IPS-NIHi7 (cell line): Measurements from ENCODE around the gene ST3GAL6.

ENCODE experiments used
- DNase-seq: peaks from one replicate; pipeline ENCODE4 v3.0.0; 2012; ENCODE audit warnings: mixed read lengths; ENCODE audit errors: extremely low spot score

Gene ST3GAL6

GRCh38 chr3:98740324-98740723 lies 22.8 kb upstream of the ST3GAL6 start:
- no peak for DNase-seq

DNA sequence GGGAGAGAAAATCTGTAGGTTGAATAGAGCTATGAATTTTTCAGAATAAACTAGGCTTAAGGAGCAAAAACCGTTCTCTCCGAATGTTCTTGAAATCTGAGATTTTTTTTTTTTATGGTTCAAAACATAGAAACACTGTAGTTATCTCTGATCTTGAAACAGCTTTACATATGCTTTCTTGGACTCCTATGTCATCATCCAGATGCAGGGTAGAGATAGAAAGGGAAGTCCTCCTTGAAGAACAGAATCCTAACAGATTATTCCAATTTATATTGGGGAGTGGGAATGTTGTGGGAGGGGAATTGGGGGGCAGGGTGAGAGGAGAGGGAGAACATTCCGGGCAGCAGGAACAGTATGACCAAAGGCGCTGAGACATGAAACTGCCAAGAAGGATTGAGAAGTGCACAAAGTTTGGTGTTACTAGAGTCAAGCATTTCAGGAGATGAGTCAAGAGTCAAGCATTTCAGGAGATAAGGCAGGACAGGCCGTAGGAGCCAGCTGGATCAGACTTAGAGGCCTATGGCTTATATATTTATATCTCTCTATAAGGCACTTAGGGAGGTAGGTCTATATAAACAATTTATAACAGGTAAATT lies 21.9 kb upstream of the ST3GAL6 start:
- DNase-seq: no peak

- DNase-seq: no peak
Measured at GRCh38 chr3:98743071-98743470, 20.1 kb upstream of the ST3GAL6 start.

- no peak for DNase-seq
Measured at GRCh38 chr3:98744283-98744682, 18.9 kb upstream of the ST3GAL6 start.

GRCh38 chr3:98745718-98746117 lies 17.4 kb upstream of the ST3GAL6 start:
- DNase-seq: no peak

DNA sequence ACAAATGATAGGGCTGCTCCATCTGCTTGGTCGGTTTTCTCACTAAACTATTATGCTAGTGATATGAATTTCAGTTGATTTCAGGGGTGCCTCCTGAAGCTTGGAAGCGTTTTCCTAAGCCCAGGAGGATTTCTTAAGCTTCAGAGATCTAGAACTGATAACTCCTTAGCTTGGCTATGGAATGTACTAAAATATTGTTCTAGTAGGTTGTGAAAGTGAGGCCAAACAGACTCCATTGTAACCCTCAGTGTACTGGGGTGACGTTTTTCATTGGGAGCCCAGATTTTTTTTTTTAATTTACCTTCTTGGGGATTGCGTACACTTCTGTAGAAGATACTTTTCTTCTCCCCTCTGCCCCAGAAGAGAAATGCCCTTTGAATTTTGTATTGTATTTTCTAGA lies 17.0 kb upstream of the ST3GAL6 start:
- no peak for DNase-seq

DNA sequence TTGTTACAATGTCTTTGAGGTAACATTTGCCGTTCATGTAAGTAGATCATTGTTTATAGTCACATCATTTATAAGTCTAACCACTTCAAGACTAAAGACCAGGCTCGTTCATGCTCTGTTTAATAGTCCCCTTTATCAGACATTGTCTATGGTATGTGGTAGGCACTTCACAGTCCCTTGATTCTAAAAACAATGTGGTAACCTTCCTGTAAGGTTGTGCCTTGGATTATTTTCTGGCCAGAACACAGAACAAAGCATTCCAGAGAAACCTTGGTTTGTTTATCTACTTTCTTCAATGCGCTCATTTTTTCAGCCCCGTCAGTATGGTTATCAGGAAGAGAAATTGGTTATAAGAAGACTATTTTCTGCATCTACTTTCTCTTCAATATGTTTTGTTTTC lies 16.3 kb upstream of the ST3GAL6 start:
- DNase-seq: no peak

DNA sequence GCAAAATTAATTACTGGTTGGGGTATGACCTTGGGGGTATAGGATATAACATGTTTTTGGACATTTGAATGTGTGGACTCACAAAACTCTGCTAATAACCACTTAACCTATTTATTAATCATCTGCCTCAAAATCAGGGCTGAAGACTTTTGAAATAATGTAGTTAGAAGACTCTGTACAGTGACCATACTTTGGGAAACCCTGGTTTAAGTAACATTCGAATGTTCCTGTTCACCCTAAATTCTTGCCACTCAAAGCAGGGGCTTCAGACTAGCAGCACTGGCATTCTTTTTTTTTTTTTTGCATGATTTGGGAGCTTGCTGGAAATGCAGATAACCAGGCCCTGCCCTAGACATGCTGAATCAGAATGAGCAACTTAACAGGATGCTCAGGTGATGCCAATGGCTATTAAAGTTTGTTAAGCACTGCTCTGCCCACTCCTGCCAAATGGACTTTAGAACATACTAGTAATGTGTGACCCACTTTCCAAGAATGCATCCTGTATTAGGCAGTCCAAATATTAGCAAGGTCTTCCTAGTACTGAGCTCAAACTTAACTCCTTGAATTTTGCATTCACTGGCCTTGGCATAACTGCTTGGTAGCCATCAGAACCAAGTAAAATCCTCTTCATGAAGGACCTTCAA lies 12.7 kb upstream of the ST3GAL6 start:
- DNase-seq: no peak

- DNase-seq: no peak
Measured at GRCh38 chr3:98754483-98754882, 8.7 kb upstream of the ST3GAL6 start.

GRCh38 chr3:98755601-98756000 lies 7.5 kb upstream of the ST3GAL6 start:
- no peak for DNase-seq

DNA sequence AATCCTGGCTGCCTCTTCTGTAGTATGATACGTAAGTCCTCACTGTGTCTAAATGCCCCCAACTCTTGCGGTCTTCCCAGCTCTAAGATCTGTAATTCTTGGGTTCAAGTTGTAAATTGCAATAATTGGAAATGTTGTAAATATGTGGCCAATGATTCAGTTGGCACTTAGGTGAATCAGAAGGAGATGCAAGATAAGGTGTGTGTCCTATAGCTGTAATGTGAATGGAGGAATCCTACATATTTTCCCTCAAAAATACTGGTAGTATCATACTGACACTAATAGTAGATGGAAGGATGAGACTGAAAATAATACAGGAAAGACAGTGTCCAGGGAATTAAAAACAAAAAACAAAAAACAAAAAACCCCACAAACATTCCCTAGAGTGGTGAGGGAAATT lies 3.5 kb upstream of the ST3GAL6 start:
- DNase-seq: no peak

- no peak for DNase-seq
Measured at GRCh38 chr3:98761643-98762229, 1.4 kb upstream of the ST3GAL6 start.

DNA sequence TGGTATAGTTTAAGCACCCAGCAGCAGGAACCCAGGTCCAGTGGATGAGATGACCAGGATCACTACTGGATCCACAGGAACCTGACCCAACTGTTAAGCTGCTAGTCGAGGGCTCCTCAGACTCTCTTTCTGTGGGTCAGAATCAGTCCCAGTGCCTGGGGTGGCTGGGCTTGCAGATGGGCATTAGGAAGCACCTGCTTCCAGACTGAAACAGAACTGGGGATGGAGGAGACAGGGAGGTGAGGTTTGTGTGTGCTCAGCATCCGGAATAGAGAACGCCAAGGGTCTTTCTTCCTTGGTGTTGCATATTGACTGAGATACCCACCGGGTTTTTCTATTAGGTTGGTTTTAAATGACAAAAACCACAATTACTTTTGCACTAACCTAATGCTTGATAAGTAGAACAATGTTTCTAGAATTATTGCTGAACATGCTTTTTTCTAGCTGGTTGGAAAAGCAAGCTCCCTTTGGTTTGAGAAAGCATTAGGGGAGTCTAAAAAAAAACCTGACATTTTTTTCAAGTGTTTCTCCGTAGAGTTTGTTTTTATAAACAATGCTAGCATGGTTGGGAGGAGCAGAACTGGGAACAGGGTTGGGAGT lies 779 bp downstream of the ST3GAL6 start:
- no peak for DNase-seq

DNA sequence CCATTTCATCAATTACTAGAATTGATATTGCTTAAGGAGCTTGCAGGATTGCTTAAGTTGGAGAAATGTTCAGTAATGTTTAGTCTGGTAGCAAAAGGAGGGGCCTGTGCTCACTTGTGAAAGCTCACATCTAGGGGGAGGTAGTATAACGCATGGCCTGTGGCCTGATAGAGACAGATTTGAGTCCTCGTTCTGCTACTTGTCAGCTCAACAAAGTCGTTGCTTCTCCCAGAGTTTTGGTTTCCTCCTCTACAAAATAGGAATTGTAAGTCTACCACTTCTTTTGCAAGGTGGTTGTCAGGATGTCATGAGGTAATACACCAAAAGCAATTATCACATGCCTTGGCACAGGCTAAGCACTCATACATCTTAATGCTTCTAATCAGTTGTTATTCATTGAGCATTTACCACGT lies 1.3 kb downstream of the ST3GAL6 start:
- no peak for DNase-seq

- no peak for DNase-seq
Measured at GRCh38 chr3:98765721-98766120, 2.6 kb downstream of the ST3GAL6 start.

- DNase-seq: no peak
Measured at GRCh38 chr3:98766924-98767323, 3.8 kb downstream of the ST3GAL6 start.

DNA sequence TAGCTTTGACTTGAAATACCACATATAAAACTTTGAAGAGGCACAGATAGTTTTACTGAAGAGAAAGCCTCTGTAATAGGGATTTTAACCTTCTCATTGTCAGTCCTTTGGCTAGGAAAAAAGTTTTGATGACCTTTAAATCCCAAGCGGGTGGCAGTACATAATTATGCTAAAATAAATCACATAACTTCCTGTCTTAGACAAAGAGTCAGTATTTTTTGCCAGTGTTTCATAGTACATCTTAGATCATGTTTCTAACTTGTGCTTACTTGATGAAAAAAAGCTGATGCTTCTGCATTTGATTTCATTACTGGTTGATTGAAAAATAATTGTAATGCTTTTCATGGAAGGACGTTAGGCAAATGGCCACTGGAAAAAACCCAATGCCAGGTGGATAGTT lies 5.8 kb downstream of the ST3GAL6 start:
- DNase-seq: no peak

DNA sequence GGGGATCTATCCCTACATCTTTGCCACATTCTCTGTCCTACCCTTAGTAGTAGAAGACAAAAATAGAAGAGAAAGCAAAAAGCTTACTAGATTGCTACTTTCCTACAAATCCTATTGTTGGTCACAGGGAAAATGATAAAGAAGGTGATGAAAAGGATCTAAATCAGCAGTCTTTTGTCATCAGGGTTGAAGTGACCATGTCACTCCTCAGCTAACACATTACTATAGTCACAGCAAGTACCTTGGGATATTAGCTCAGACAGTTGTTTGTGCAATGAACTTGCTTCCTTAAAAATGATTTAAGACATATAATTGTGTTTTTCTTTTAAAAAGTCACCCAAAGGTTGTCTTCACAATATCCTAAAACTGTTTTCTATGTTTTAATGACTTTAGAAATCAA lies 6.3 kb downstream of the ST3GAL6 start:
- no peak for DNase-seq

DNA sequence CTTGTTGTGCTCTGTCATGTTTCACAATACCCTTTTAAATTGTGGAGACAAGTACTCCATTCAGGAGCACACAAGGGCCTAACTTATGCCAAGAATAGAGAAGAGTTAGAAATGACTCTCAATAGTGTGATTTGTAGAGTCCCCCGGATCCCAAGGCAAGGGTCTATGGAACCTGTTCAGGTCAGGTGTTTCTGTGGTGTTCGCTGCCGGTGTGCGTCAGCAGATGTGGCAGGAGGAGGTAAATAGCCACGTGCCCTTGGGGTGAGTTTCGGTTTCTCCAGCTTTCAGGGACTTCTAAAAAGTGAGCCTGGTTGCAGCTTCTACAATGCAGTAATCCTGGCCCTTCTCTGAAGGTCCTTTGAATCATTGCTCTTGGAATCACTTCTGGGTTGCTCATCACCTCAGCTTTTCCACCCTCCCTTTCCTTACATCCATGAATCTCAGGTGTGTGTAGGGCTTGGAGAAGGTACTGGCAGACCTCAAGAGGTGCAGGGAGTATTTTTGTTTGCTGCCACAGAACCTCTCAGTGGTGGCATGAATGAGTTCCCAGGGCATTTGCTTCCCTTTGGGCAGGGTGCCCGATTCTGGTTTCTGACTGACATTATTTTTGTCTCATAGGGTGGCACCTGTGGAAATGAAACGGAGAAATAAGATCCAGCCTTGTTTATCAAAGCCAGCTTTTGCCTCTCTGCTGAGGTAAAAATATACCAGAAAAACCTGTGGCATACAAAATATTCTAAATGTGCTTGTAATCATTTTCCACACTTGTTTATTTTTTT lies 7.3 kb downstream of the ST3GAL6 start:
- DNase-seq: no peak

- DNase-seq: no peak
Measured at GRCh38 chr3:98772022-98772421, 8.9 kb downstream of the ST3GAL6 start.

GRCh38 chr3:98775459-98776139 lies 12.5 kb downstream of the ST3GAL6 start:
- DNase-seq: no peak

DNA sequence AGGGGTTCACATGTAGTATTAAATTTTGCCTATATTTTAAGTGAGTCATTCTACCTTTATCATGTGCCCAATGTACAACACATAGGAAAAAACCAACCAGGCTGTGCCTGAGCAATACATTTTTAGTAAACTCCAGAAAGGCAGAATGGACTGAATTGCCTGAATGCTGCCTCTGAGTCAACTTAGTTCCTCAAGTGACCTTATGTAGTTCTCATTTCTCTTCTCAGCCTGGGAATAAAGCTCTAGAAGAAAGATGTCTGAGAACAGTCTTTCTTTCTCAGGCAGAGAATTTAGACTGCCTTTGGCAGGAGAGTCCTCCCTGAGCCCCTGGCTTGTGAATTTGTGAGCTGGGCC lies 13.0 kb downstream of the ST3GAL6 start:
- DNase-seq: no peak
